Left forelimb (tissue), 1 donor: Measurements from ENCODE around the gene XAB2.
"Not testable (repeated sequence)": the region's sequence is repeated elsewhere in the genome, so short reads cannot be mapped to it uniquely, and the experiment has no call there.

Experiments used
- DNase-seq: peaks from one replicate; pipeline ENCODE4 v3.0.0-alpha.2; 2018; ENCODE audit warnings: low spot score

XAB2 gene

GRCh38 chr19:7577422-7577821, 51.9 kb downstream of the XAB2 start:
- DNase-seq, result not testable (repeated sequence)

- DNase-seq, result no peak
Measured at GRCh38 chr19:7575434-7576040, 53.8 kb downstream of the XAB2 start.

GRCh38 chr19:7570761-7571160, 58.6 kb downstream of the XAB2 start:
- DNase-seq, result no peak
